Pancreas (tissue), 10 donors: ENCODE measurements around the gene TNFRSF21. TPM values are rescaled to one million over a fixed set of nuclear protein-coding genes. Genes with fewer than 3 reads are reported as not detected.

Source experiments
- ATAC-seq, 4 donors: fragments of 200-7000 bp; cut with Tn5 transposase; one replicate each; pipeline versions ENCODE4 v1.8.0 to v1.9.1; 2020; ENCODE audit warnings: mild to moderate bottlenecking in 4 of 4, moderate library complexity in 4 of 4
- DNase-seq, 6 donors: peaks; one replicate each; pipeline ENCODE4 v3.0.0-alpha.2; 2020
- FAIRE-seq: peaks from 2 replicates; lab custom pipeline; 2012; peaks lifted over from hg19 to GRCh38; lab: Jason Lieb, UNC
- H3K27ac ChIP-seq, 4 donors: fragments of 200-600 bp; sonication (generic); 1 replicate in 3 of 4; 2 replicates in 1 of 4; pipeline versions ENCODE4 v1.5.0 to v1.8.0; 2020
- H3K27me3 ChIP-seq, 4 donors: fragments of 200-600 bp; one replicate each; pipeline ENCODE4 v1.8.0; 2021
- H3K36me3 ChIP-seq, 3 donors: fragments of 200-600 bp; sonication (generic) in 1 of 3; one replicate each; pipeline versions ENCODE4 v1.5.0 to v1.8.0; 2020 to 2021
- H3K4me1 ChIP-seq, 3 donors: fragments of 200-600 bp; one replicate each; pipeline ENCODE4 v1.8.0; 2021
- H3K4me3 ChIP-seq, 4 donors: fragments of 200-600 bp; sonication (generic) in 2 of 4; one replicate each; pipeline versions ENCODE4 v1.5.0 to v1.8.0; 2020 to 2021
- H3K9me3 ChIP-seq, 4 donors: fragments of 200-600 bp; one replicate each; pipeline ENCODE4 v1.8.0; 2021
- WGBS, 2 donors: extraction: QIAGEN DNeasy Blood & Tissue Kit; methylation state at CpG; one replicate each; pipeline ENCODE4 v1.1.7; 2013; 5-methylcytosine and 5-hydroxymethylcytosine counted together
- intact Hi-C, 3 donors: fragments of 100-400 bp; cut with DNase I; formaldehyde crosslinking; loops; one replicate each; pipeline versions ENCODE4 v1.11.1 to v1.14.2; 2022
- polyA plus RNA-seq, 2 donors: library from polyadenylated mRNA; stranded (reverse); fragments of 200-250 nt; gene quantifications; one replicate each; pipeline ENCODE4 v1.2.3, GENCODE V29; 2013
- total RNA-seq, 6 donors: library from RNA; stranded (reverse); fragmentation: NEBNext Ultra II Directional in 4 of 6; extraction: Animal tissue kit (Norgen Biotek cat#: 25700) in 4 of 6; gene quantifications; one replicate each; pipeline versions ENCODE4 v1.2.1 to v1.2.4, GENCODE V29; 2021 to 2023
- TF ChIP-seq, protein P1 (sequence below), 4 donors: fragments of 200-600 bp; sonication (generic) in 3 of 4; IDR thresholded peaks; one replicate each; pipeline versions ENCODE4 v1.5.0 to v1.8.0; 2021; ENCODE audit warnings: antibody characterized with exemption in 4 of 4
- donor health status: healthy with polysubstance abuse.
- donor health status: DM: no; HTN: no; CAD: no; lungs with moderate emphysema.
- donor health status: DM: no; HTN: no; CAD: no.
- donor health status: control.
- donor health status: control.
- donor health status: Bipolar disorder and iron deficiency.
- donor health status: DM: yes; HTN: yes; CAD: no.
- donor health status: DM: no; HTN: no; CAD: no.
- donor health status: DM: no; HTN: no; CAD: no.
- donor health status: DM: yes; HTN: yes; CAD: no.

The TNFRSF21 gene
- total and polyA plus RNA-seq, 8 donors: 9.7 to 50.1 (median 15.8) TPM

DNA sequence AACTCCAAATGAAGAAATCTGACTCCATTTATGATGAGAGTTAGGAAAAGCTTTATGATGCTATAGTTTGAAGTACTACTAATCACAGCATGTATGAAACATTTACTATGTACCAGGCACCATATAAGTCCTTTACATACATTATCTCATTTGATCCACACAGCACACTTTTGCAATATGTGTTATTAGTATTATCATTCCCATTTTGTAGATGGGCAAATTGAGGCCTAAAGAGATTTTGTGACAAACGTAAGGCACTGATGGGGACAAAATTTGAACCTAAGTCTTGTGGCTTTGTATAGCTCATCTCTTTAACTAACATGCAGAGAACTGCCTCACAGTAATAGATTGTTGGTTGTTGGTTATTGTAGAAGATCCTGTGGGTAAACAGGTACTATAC lies 14.2 kb upstream of the TNFRSF21 start:
- WGBS, 2 donors: 61 to 65% methylated on average over 1 of the region's 1 CpG

DNA sequence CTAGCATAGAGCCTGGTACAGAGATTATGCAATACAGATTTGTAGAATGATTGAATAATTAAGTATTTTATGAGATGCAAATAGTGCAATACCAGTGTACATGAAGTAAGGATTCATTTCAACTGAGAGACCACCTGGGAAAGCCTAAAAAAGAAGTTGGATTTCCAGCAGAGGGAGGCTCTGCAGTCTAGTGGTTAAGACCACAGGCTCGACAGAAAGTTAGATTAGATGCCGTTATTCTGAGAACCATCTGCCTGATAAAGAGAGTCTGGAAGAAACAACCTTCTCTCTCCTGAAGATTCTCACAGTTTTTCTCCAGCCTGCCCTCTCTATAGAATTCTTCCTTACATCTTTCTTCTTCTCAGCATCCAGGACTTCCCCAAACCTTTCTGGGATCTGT lies 13.6 kb upstream of the TNFRSF21 start:
- FAIRE-seq (no peak), ATAC-seq (no peak), DNase-seq (no peak)
- TF ChIP-seq, protein P1, sequence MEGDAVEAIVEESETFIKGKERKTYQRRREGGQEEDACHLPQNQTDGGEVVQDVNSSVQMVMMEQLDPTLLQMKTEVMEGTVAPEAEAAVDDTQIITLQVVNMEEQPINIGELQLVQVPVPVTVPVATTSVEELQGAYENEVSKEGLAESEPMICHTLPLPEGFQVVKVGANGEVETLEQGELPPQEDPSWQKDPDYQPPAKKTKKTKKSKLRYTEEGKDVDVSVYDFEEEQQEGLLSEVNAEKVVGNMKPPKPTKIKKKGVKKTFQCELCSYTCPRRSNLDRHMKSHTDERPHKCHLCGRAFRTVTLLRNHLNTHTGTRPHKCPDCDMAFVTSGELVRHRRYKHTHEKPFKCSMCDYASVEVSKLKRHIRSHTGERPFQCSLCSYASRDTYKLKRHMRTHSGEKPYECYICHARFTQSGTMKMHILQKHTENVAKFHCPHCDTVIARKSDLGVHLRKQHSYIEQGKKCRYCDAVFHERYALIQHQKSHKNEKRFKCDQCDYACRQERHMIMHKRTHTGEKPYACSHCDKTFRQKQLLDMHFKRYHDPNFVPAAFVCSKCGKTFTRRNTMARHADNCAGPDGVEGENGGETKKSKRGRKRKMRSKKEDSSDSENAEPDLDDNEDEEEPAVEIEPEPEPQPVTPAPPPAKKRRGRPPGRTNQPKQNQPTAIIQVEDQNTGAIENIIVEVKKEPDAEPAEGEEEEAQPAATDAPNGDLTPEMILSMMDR (IDR thresholded peaks at IDR 0.05): no peak
- Histone ChIP-seq H3K4me3 (no peak overlapping the region), H3K4me1 (no peaks in the 10 kb centered on the region), H3K36me3 (no peaks in the 10 kb centered on the region), H3K27ac (no peak overlapping the region), H3K27me3 (no peaks in the 10 kb centered on the region), H3K9me3 (no peaks in the 10 kb centered on the region)
- intact Hi-C loops: no loop called here
- 65 to 85% methylated on average over 2 of the region's 2 CpGs for WGBS, 2 donors

More for the DNA sequence above, 14.2 kb upstream of the TNFRSF21 start:
- DNase-seq (no peak), FAIRE-seq (no peak), ATAC-seq (no peak)
- no peaks in the 10 kb centered on the region for H3K36me3 ChIP-seq
- H3K4me3 ChIP-seq: no peak overlapping the region
- H3K9me3 ChIP-seq: no peaks in the 10 kb centered on the region
- intact Hi-C loops: no loop called here
- TF ChIP-seq, protein P1 (IDR thresholded peaks at IDR 0.05): no peak
- H3K4me1 ChIP-seq: no peaks in the 10 kb centered on the region
- no peaks in the 10 kb centered on the region for H3K27me3 ChIP-seq
- H3K27ac ChIP-seq: no peak overlapping the region

DNA sequence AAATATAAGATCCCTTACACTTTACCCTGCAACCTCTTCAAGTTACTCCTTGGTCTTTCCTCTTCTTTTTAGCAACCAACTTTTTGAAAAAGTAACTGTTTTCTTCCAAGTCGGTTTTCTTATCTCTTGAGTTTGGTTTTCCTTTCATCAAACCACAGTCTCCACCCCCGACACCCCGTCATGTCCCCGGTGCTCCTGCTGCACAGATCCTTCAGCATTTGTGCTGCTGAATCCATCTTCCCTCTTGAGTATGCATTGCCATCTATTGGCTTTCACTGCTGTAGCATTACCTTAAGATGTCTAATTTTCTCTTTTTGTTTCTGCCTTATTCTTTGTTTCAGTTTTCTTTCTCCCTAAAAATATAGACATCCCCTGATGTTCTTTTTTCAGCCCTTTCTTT lies 11.9 kb upstream of the TNFRSF21 start:
- H3K27ac ChIP-seq: no peak overlapping the region
- no peaks in the 10 kb centered on the region for H3K4me1 ChIP-seq
- H3K9me3 ChIP-seq: no peaks in the 10 kb centered on the region
- FAIRE-seq (no peak), DNase-seq (no peak), ATAC-seq (no peak)
- TF ChIP-seq, protein P1 (IDR thresholded peaks at IDR 0.05): no peak
- H3K4me3 ChIP-seq: no peak overlapping the region
- WGBS, 2 donors: 69 to 72% methylated on average over 4 of the region's 4 CpGs
- H3K36me3 ChIP-seq: no peaks in the 10 kb centered on the region
- no peaks in the 10 kb centered on the region for H3K27me3 ChIP-seq
- intact Hi-C loops: no loop called here

DNA sequence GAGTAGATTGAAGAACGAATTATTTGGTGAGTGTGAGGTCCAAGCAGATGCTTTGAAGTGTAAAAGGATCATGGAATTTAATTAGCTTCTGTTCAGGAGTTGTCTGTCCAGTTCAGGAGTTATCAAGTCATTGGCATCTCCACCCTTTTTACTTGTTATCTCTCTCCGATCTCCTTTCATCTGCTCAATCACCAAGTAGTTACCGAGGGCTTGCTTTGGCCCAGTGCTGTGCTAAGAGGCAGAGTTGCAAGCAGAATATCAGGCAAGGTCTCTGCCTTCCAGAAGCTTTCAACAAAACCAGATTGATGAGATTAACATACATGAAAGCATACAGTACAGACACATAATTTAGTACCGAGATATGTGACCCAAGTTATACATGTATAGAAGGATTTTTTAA lies 10.2 kb upstream of the TNFRSF21 start:
- TF ChIP-seq, protein P1 (IDR thresholded peaks at IDR 0.05): no peak
- intact Hi-C loops: loop anchor here in 1 of 3 donors (10.0 kb wide), 1 partner anchor 225 kb away; no protein-coding TSS in a partner anchor
- no peak for FAIRE-seq
- no peak for ATAC-seq
- Histone ChIP-seq H3K36me3 (no peaks in the 10 kb centered on the region), H3K9me3 (no peaks in the 10 kb centered on the region), H3K27ac (no peak overlapping the region), H3K27me3 (no peaks in the 10 kb centered on the region), H3K4me1 (no peaks in the 10 kb centered on the region), H3K4me3 (no peak overlapping the region)
- no peak for DNase-seq
- WGBS, 2 donors: 71 to 72% methylated on average over 4 of the region's 4 CpGs

DNA sequence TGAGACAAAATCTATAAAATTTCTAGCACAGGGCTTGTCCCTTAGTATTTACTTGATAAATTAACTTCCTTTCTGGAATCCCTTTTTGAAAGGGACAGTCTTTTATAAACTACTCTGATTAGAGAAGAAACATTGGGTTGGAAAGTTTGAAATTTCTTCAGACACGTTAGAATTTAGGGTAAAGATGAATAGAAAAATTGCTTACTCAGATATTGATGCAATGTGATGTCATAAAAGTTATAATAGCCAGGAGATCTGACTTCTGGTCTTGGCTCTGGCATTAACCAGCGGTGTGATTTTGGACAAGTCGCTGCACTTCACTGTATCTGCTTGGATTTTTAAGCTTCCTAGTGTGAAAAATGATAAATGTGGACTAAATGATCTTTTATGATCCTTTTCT lies 9.7 kb upstream of the TNFRSF21 start:
- intact Hi-C loops: loop anchor here in 1 of 3 donors (10.0 kb wide), 1 partner anchor 225 kb away; no protein-coding TSS in a partner anchor
- WGBS, 2 donors: 78 to 85% methylated on average over 3 of the region's 3 CpGs
- Histone ChIP-seq H3K9me3 (no peaks in the 10 kb centered on the region), H3K4me1 (no peaks in the 10 kb centered on the region), H3K27ac (no peak overlapping the region), H3K4me3 (no peak overlapping the region), H3K36me3 (no peaks in the 10 kb centered on the region), H3K27me3 (no peaks in the 10 kb centered on the region)
- ATAC-seq: no peak
- TF ChIP-seq, protein P1 (IDR thresholded peaks at IDR 0.05): no peak
- no peak for DNase-seq
- no peak for FAIRE-seq
